K562 (cell line): ENCODE data around the gene ATP1A3. TPM values are rescaled to one million over a fixed set of nuclear protein-coding genes. Genes with fewer than 3 reads are reported as not detected.

Source experiments
- HSF4 ChIP-seq: fragments of 250-450 bp; sonication (Bioruptor Pico); IDR thresholded peaks from 2 replicates; pipeline ENCODE4 v2.1.2; 2022; ENCODE audit warnings: mild to moderate bottlenecking, moderate library complexity, borderline replicate concordance
- KDM5B ChIP-seq: fragments of 200-600 bp; sonication (generic); IDR thresholded peaks from 2 replicates; pipeline ENCODE4 v1.6.1; 2012; ENCODE audit warnings: low read depth, mild to moderate bottlenecking, moderate library complexity, low read length, control low read depth, inconsistent platforms; ENCODE audit not compliant: insufficient replicate concordance
- NFIX ChIP-seq: fragments of 250-450 bp; sonication (Bioruptor Pico); IDR thresholded peaks from 2 replicates; pipeline ENCODE4 v1.4.0; 2020; ENCODE audit warnings: low read depth, mild to moderate bottlenecking, moderate library complexity
- SMARCA5 ChIP-seq: fragments of 450-650 bp; IDR thresholded peaks from 2 replicates; pipeline ENCODE4 v1.6.1; 2016
- SRSF1 ChIP-seq: fragments of 200-400 bp; formaldehyde crosslinking; IDR thresholded peaks from 2 replicates; pipeline ENCODE4 v1.6.1; 2017; ENCODE audit warnings: mild to moderate bottlenecking, low read depth, low read length, moderate library complexity
- SRSF9 ChIP-seq: fragments of 200-400 bp; formaldehyde crosslinking; IDR thresholded peaks from 2 replicates; pipeline ENCODE4 v1.6.1; 2017; ENCODE audit warnings: low read depth, low read length, borderline replicate concordance
- TCF3 ChIP-seq: sonication (generic); formaldehyde crosslinking; IDR thresholded peaks from 2 replicates; pipeline ENCODE4 v1.4.0; 2020; ENCODE audit warnings: mild to moderate bottlenecking, missing genetic modification reagents
- TEAD1 ChIP-seq, 2 experiments: fragments of 450-650 bp in 1 of 2; sonication (generic) in 1 of 2; formaldehyde crosslinking; IDR thresholded peaks; 2 replicates each; pipeline versions ENCODE4 v1.4.0 to v1.8.0; 2020 to 2022; ENCODE audit warnings: mild to moderate bottlenecking in 2 of 2, missing genetic modification reagents in 1 of 2
- ZNF143 ChIP-seq: sonication (generic); formaldehyde crosslinking; IDR thresholded peaks from 2 replicates; pipeline ENCODE4 v1.9.0; 2022; ENCODE audit warnings: mild to moderate bottlenecking, missing genetic modification reagents
- ZNF174 ChIP-seq: fragments of 250-450 bp; sonication (Bioruptor Pico); IDR thresholded peaks from 2 replicates; pipeline ENCODE4 v1.4.0; 2020; ENCODE audit warnings: mild to moderate bottlenecking
- ZNF239 ChIP-seq: fragments of 250-450 bp; sonication (Bioruptor Pico); IDR thresholded peaks from 2 replicates; pipeline ENCODE4 v1.4.0; 2020; ENCODE audit warnings: mild to moderate bottlenecking
- ZNF444 ChIP-seq: fragments of 250-450 bp; sonication (Bioruptor Pico); IDR thresholded peaks from 2 replicates; pipeline ENCODE4 v1.4.0; 2020; ENCODE audit warnings: mild to moderate bottlenecking, moderate library complexity
- polyA plus RNA-seq, 8 experiments: library from polyadenylated mRNA; depleted of rRNA in 4 of 8; stranded (reverse) in 5 of 8; unstranded in 3 of 8; fragments of >200 nt; fragmentation: Nextera tagmentation in 2 of 8; fragmentation: Illumina TruSeq in 1 of 8; extraction: Ambion mirVana in 2 of 8; extraction: Trizol in 1 of 8; gene quantifications; 2 replicates each; pipeline versions ENCODE4 v1.2.1 to v1.2.3, GENCODE V29; 2011 to 2014; ENCODE audit warnings: inconsistent platforms in 1 of 8, missing spikeins in 1 of 8
- total RNA-seq, 7 experiments: library from RNA; depleted of rRNA in 6 of 7; stranded (reverse); fragments of >200 nt in 6 of 7; fragmentation: Illumina TruSeq in 2 of 7; extraction: Trizol in 2 of 7; gene quantifications; 2 replicates each; pipeline versions ENCODE4 v1.2.1 to v1.2.3, GENCODE V29; 2011 to 2021; ENCODE audit warnings: low replicate concordance in 1 of 7
- TF ChIP-seq, protein P1 (sequence below), 2 experiments: fragments of 450-650 bp in 1 of 2; IDR thresholded peaks; 2 replicates each; pipeline ENCODE4 v1.6.1; 2011 to 2017; ENCODE audit warnings: low read depth in 2 of 2, antibody characterized with exemption in 1 of 2, borderline replicate concordance in 1 of 2, low read length in 1 of 2, mild to moderate bottlenecking in 1 of 2, mixed read lengths in 1 of 2; ENCODE audit not compliant: control insufficient read depth in 1 of 2
- TF ChIP-seq, protein P2 (sequence below): fragments of 450-650 bp; IDR thresholded peaks from 2 replicates; pipeline ENCODE4 v1.6.1; 2017; ENCODE audit warnings: antibody characterized with exemption
- TF ChIP-seq, protein P3 (sequence below), 2 experiments: fragments of 200-800 bp in 1 of 2; sonication (Bioruptor generic) in 1 of 2; sonication (generic) in 1 of 2; formaldehyde crosslinking in 1 of 2; IDR thresholded peaks in 1 of 2; conservative IDR thresholded peaks in 1 of 2; 2 replicates each; pipeline versions ENCODE4 v1.5.0 to v1.6.1; 2016 to 2020; ENCODE audit warnings: missing compliant biosample characterization in 1 of 2, missing genetic modification characterization in 1 of 2, missing genetic modification reagents in 1 of 2
- TF ChIP-seq, protein P4 (sequence below), 2 experiments: fragments of 450-650 bp; IDR thresholded peaks; 2 replicates each; pipeline ENCODE4 v1.6.1; 2016
- TF ChIP-seq, protein P5 (sequence below): fragments of 450-650 bp; formaldehyde crosslinking; IDR thresholded peaks from 2 replicates; pipeline ENCODE4 v1.4.0; 2022; ENCODE audit warnings: mild to moderate bottlenecking, moderate library complexity

ATP1A3 gene
- total and polyA plus RNA-seq, 9 of the 15 experiments (the other 6 are each of a cell fraction or from before 2014, with no cell fraction given): 0.03 to 1.0 (median 0.17) TPM; not detected in 3

DNA sequence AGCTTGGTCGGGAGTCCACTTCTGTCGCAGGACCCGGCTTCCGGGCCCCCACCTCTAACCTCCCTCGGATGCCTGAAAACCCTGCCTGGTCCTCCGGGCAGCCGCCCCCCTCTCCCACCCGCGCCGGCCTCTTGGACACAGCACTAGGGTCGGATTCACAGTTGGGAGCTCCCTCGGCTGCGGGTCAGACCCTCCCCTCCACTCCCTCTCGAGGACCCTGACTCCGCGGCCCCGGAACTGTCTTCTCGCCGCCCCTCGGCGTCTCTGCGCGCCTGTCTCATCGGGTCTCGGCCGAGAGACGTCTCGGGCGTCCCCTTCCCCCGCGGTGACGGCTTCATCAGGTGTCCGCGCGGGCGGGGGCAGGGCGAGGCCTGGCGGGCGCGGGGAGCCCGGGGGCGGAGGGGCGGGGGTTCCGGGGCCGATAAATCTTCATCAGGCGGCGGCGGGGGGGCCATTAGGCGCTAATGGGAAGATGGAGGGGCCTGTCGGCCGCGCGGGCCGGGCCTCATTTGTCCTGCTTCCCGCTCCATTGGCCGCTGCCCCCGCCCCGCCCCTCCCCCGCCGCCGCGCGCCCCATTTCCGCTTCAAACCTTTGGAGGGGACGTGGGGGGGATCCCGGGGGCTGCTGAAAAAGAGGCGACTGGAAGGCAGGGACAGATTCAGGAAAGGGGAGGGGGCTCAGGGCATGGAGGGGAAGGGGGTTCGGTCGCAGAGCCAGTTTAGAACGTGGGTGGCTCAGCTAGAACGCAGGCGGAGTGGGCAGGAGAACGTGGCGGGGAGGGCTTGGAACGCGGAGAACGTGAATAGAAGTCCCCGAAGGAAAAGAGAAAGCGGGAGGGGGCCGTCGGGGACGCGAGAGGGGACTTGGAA is 53.9 kb downstream of the ATP1A3 start (continued):
- no peak for TF ChIP-seq NFIX (CRISPR knock-in tag)
- TF ChIP-seq TEAD1 (CRISPR knock-in tag; IDR thresholded peaks at IDR 0.05): no peak
- no peak for TF ChIP-seq ZNF174 (CRISPR knock-in tag)
- TF ChIP-seq, protein P1, sequence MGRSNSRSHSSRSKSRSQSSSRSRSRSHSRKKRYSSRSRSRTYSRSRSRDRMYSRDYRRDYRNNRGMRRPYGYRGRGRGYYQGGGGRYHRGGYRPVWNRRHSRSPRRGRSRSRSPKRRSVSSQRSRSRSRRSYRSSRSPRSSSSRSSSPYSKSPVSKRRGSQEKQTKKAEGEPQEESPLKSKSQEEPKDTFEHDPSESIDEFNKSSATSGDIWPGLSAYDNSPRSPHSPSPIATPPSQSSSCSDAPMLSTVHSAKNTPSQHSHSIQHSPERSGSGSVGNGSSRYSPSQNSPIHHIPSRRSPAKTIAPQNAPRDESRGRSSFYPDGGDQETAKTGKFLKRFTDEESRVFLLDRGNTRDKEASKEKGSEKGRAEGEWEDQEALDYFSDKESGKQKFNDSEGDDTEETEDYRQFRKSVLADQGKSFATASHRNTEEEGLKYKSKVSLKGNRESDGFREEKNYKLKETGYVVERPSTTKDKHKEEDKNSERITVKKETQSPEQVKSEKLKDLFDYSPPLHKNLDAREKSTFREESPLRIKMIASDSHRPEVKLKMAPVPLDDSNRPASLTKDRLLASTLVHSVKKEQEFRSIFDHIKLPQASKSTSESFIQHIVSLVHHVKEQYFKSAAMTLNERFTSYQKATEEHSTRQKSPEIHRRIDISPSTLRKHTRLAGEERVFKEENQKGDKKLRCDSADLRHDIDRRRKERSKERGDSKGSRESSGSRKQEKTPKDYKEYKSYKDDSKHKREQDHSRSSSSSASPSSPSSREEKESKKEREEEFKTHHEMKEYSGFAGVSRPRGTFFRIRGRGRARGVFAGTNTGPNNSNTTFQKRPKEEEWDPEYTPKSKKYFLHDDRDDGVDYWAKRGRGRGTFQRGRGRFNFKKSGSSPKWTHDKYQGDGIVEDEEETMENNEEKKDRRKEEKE (IDR thresholded peaks at IDR 0.05; ENCODE audit: borderline replicate concordance in 1 of 2, control insufficient read depth in 1 of 2, low read depth in 2 of 2, low read length in 1 of 2): no peak
- TF ChIP-seq ZNF444 (CRISPR knock-in tag): no peak
- no peak for TF ChIP-seq KDM5B
- TF ChIP-seq, protein P2, sequence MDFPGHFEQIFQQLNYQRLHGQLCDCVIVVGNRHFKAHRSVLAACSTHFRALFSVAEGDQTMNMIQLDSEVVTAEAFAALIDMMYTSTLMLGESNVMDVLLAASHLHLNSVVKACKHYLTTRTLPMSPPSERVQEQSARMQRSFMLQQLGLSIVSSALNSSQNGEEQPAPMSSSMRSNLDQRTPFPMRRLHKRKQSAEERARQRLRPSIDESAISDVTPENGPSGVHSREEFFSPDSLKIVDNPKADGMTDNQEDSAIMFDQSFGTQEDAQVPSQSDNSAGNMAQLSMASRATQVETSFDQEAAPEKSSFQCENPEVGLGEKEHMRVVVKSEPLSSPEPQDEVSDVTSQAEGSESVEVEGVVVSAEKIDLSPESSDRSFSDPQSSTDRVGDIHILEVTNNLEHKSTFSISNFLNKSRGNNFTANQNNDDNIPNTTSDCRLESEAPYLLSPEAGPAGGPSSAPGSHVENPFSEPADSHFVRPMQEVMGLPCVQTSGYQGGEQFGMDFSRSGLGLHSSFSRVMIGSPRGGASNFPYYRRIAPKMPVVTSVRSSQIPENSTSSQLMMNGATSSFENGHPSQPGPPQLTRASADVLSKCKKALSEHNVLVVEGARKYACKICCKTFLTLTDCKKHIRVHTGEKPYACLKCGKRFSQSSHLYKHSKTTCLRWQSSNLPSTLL: no peak
- TF ChIP-seq, protein P3, sequence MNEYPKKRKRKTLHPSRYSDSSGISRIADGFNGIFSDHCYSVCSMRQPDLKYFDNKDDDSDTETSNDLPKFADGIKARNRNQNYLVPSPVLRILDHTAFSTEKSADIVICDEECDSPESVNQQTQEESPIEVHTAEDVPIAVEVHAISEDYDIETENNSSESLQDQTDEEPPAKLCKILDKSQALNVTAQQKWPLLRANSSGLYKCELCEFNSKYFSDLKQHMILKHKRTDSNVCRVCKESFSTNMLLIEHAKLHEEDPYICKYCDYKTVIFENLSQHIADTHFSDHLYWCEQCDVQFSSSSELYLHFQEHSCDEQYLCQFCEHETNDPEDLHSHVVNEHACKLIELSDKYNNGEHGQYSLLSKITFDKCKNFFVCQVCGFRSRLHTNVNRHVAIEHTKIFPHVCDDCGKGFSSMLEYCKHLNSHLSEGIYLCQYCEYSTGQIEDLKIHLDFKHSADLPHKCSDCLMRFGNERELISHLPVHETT (CRISPR knock-in tag; conservative IDR thresholded peaks at IDR 0.05 in 1 of 2, IDR thresholded peaks at IDR 0.05 in 1 of 2): no peak
- no peak for TF ChIP-seq ZNF239 (CRISPR knock-in tag)
- TF ChIP-seq TCF3 (CRISPR knock-in tag): no peak
- no peak for TF ChIP-seq SMARCA5
- no peak for TF ChIP-seq SRSF9
- TF ChIP-seq, protein P4, sequence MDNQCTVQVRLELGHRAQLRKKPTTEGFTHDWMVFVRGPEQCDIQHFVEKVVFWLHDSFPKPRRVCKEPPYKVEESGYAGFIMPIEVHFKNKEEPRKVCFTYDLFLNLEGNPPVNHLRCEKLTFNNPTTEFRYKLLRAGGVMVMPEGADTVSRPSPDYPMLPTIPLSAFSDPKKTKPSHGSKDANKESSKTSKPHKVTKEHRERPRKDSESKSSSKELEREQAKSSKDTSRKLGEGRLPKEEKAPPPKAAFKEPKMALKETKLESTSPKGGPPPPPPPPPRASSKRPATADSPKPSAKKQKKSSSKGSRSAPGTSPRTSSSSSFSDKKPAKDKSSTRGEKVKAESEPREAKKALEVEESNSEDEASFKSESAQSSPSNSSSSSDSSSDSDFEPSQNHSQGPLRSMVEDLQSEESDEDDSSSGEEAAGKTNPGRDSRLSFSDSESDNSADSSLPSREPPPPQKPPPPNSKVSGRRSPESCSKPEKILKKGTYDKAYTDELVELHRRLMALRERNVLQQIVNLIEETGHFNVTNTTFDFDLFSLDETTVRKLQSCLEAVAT (IDR thresholded peaks at IDR 0.05): peak in 1 of 2 experiments; percentile 66; a peak in 1 of 4 replicates
- TF ChIP-seq, protein P5, sequence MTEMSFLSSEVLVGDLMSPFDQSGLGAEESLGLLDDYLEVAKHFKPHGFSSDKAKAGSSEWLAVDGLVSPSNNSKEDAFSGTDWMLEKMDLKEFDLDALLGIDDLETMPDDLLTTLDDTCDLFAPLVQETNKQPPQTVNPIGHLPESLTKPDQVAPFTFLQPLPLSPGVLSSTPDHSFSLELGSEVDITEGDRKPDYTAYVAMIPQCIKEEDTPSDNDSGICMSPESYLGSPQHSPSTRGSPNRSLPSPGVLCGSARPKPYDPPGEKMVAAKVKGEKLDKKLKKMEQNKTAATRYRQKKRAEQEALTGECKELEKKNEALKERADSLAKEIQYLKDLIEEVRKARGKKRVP (CRISPR knock-in tag): no peak
- no peak for TF ChIP-seq SRSF1
- TF ChIP-seq ZNF143 (CRISPR knock-in tag): no peak
- TF ChIP-seq HSF4: no peak
